K562 (cell line): ENCODE data around the gene MMP23B. TPM values are rescaled to one million over a fixed set of nuclear protein-coding genes. Genes with fewer than 3 reads are reported as not detected.

Source experiments
- CBFB ChIP-seq: sonication (generic); formaldehyde crosslinking; IDR thresholded peaks from 2 replicates; pipeline ENCODE4 v1.4.0; 2020; ENCODE audit warnings: mild to moderate bottlenecking, missing genetic modification reagents
- CSDE1 ChIP-seq, 2 experiments: fragments of 450-650 bp; IDR thresholded peaks; 2 replicates each; pipeline ENCODE4 v1.6.1; 2016; ENCODE audit warnings: mild to moderate bottlenecking in 1 of 2
- ELF2 ChIP-seq: fragments of 250-450 bp; sonication (Bioruptor Pico); IDR thresholded peaks from 2 replicates; pipeline ENCODE4 v1.5.0; 2021; ENCODE audit warnings: mild to moderate bottlenecking
- ETV6 ChIP-seq, 3 experiments: fragments of 150-350 bp in 1 of 3; sonication (generic) in 1 of 3; formaldehyde crosslinking in 1 of 3; IDR thresholded peaks; 2 replicates each; pipeline versions ENCODE4 v1.6.1 to v1.8.0; 2014 to 2022; ENCODE audit warnings: borderline replicate concordance in 2 of 3, low read depth in 2 of 3, antibody characterized with exemption in 1 of 3, low read length in 1 of 3, mild to moderate bottlenecking in 1 of 3, missing genetic modification reagents in 1 of 3
- GTF2E2 ChIP-seq: fragments of 200-800 bp; sonication (Bioruptor generic); IDR thresholded peaks from 2 replicates; pipeline ENCODE4 v1.6.1; 2016; ENCODE audit warnings: missing genetic modification characterization, missing compliant biosample characterization
- KLF6 ChIP-seq: fragments of 250-450 bp; sonication (Bioruptor Pico); IDR thresholded peaks from 2 replicates; pipeline ENCODE4 v1.4.0; 2020; ENCODE audit warnings: mild to moderate bottlenecking, moderate library complexity, borderline replicate concordance
- MAFF ChIP-seq: IDR thresholded peaks from 2 replicates; pipeline ENCODE4 v1.6.1; 2012; ENCODE audit warnings: low read length, improper control_type of control experiment
- NFIX ChIP-seq: fragments of 250-450 bp; sonication (Bioruptor Pico); IDR thresholded peaks from 2 replicates; pipeline ENCODE4 v1.4.0; 2020; ENCODE audit warnings: low read depth, mild to moderate bottlenecking, moderate library complexity
- SAFB ChIP-seq: fragments of 200-400 bp; formaldehyde crosslinking; IDR thresholded peaks from 2 replicates; pipeline ENCODE4 v1.6.1; 2017; ENCODE audit warnings: low read depth, low read length, borderline replicate concordance
- SOX6 ChIP-seq: fragments of 450-650 bp; IDR thresholded peaks from 2 replicates; pipeline ENCODE4 v1.6.1; 2014; ENCODE audit warnings: mild to moderate bottlenecking
- SP1 ChIP-seq: sonication (generic); formaldehyde crosslinking; IDR thresholded peaks from 2 replicates; pipeline ENCODE4 v1.8.1; 2022; ENCODE audit warnings: mild to moderate bottlenecking, missing genetic modification reagents
- SRSF1 ChIP-seq: fragments of 200-400 bp; formaldehyde crosslinking; IDR thresholded peaks from 2 replicates; pipeline ENCODE4 v1.6.1; 2017; ENCODE audit warnings: mild to moderate bottlenecking, low read depth, low read length, moderate library complexity
- ZC3H4 ChIP-seq: sonication (generic); formaldehyde crosslinking; IDR thresholded peaks from 2 replicates; pipeline ENCODE4 v1.9.0; 2021; ENCODE audit warnings: missing genetic modification reagents, borderline replicate concordance
- ZNF512 ChIP-seq: IDR thresholded peaks from 2 replicates; pipeline ENCODE4 v1.6.1; 2016; ENCODE audit warnings: missing genetic modification characterization, missing compliant biosample characterization
- ZNF586 ChIP-seq: fragments of 450-650 bp; formaldehyde crosslinking; conservative IDR thresholded peaks from 2 replicates; pipeline ENCODE4 v1.4.0; 2020; ENCODE audit warnings: mild to moderate bottlenecking, moderate library complexity
- ZNF639 ChIP-seq, 2 experiments: fragments of 200-800 bp in 1 of 2; sonication (Bioruptor generic) in 1 of 2; sonication (generic) in 1 of 2; formaldehyde crosslinking in 1 of 2; IDR thresholded peaks in 1 of 2; conservative IDR thresholded peaks in 1 of 2; 2 replicates each; pipeline versions ENCODE4 v1.5.0 to v1.6.1; 2016 to 2020; ENCODE audit warnings: missing compliant biosample characterization in 1 of 2, missing genetic modification characterization in 1 of 2, missing genetic modification reagents in 1 of 2
- ZNF75A ChIP-seq: fragments of 450-650 bp; formaldehyde crosslinking; IDR thresholded peaks from 2 replicates; pipeline ENCODE4 v1.4.0; 2020; ENCODE audit warnings: mild to moderate bottlenecking
- polyA plus RNA-seq, 8 experiments: library from polyadenylated mRNA; depleted of rRNA in 4 of 8; stranded (reverse) in 5 of 8; unstranded in 3 of 8; fragments of >200 nt; fragmentation: Nextera tagmentation in 2 of 8; fragmentation: Illumina TruSeq in 1 of 8; extraction: Ambion mirVana in 2 of 8; extraction: Trizol in 1 of 8; gene quantifications; 2 replicates each; pipeline versions ENCODE4 v1.2.1 to v1.2.3, GENCODE V29; 2011 to 2014; ENCODE audit warnings: inconsistent platforms in 1 of 8, missing spikeins in 1 of 8
- total RNA-seq, 7 experiments: library from RNA; depleted of rRNA in 6 of 7; stranded (reverse); fragments of >200 nt in 6 of 7; fragmentation: Illumina TruSeq in 2 of 7; extraction: Trizol in 2 of 7; gene quantifications; 2 replicates each; pipeline versions ENCODE4 v1.2.1 to v1.2.3, GENCODE V29; 2011 to 2021; ENCODE audit warnings: low replicate concordance in 1 of 7
- TF ChIP-seq, protein P1 (sequence below): sonication (generic); formaldehyde crosslinking; IDR thresholded peaks from 2 replicates; pipeline ENCODE4 v1.8.0; 2023; ENCODE audit warnings: mild to moderate bottlenecking, missing genetic modification reagents
- TF ChIP-seq, protein P2 (sequence below): fragments of 450-650 bp; formaldehyde crosslinking; IDR thresholded peaks from 2 replicates; pipeline ENCODE4 v1.4.0; 2020; ENCODE audit warnings: mild to moderate bottlenecking, mixed read lengths

The MMP23B gene
- total and polyA plus RNA-seq, 9 of the 15 experiments (the other 6 are each of a cell fraction or from before 2014, with no cell fraction given), result 0.28 to 1.2 (median 0.41) TPM; not detected in 5

DNA sequence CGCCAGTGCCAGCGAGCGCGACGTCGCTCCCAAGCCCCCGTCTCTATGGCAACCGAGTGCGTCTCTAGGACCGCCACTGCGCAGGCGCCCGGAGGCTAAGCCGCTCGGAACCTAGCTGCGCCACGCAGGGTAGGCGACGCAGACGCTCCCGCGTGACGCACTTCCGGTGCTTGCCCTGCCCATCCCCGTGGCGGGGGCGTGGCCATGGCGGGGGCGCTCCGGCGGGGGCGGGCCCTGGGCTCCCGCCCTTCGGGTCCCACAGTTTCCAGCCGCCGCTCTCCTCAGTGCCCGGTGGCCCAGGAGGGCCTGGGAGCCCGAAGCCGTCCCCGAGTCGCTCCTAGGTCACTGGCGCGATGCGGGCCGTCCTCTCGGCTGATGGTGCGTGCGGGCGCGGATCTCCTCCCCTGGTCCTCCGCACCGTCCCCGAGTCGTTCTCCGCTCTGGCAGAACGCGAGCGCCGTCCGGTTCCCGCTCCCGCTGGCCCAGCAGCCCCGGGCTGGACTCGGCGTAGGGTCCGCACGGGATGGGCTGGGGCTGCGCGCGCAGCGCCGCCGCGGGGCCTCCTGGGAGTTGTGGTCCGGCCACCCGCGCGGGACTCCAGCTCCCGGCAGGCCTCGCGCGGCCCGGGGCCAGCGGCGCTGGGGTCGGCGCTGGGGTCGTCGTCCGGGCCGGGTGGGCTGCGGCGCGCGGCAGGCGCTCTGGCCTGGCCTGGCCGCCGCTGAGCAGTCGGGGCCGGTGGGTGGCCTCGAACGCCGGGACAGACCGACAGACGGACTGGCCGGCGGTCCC lies 16.5 kb upstream of the MMP23B start, which contains the start of gene MIB2 (continued):
- TF ChIP-seq MAFF (no peak), GTF2E2 (peak; percentile 42; the same call in 1 of the 2 replicates), ELF2 (no peak), ZNF75A (CRISPR knock-in tag) (no peak), CBFB (CRISPR knock-in tag) (0 out of 2 replicates have a peak, but pooled peaks have one; percentile 57), SAFB (no peak), ZNF512 (no peak), SP1 (CRISPR knock-in tag) (peak; percentile 96), SOX6 (peak; percentile 75), NFIX (CRISPR knock-in tag) (no peak), SRSF1 (0 out of 2 replicates have a peak, but pooled peaks have one; percentile 40), CSDE1 (IDR thresholded peaks at IDR 0.05) (peak in 1 of 2 experiments; percentile 96; a peak in 1 of 4 replicates), KLF6 (CRISPR knock-in tag) (no peak), ETV6 (IDR thresholded peaks at IDR 0.05; ENCODE audit: borderline replicate concordance in 1 of 2, low read depth in 2 of 2, low read length in 1 of 2) (peak in 1 of 2 experiments; percentile 28; a peak in 1 of 4 replicates), ETV6 (CRISPR knock-in tag; IDR thresholded peaks at IDR 0.05; ENCODE audit: borderline replicate concordance) (no peak), ZC3H4 (CRISPR knock-in tag) (peak; percentile 55; the same call in 1 of the 2 replicates), ZNF639 (CRISPR knock-in tag; conservative IDR thresholded peaks at IDR 0.05 in 1 of 2, IDR thresholded peaks at IDR 0.05 in 1 of 2) (peak in 1 of 2 experiments; percentile 89; a peak in 2 of 4 replicates), ZNF586 (CRISPR knock-in tag) (no peak)
- TF ChIP-seq, protein P1, sequence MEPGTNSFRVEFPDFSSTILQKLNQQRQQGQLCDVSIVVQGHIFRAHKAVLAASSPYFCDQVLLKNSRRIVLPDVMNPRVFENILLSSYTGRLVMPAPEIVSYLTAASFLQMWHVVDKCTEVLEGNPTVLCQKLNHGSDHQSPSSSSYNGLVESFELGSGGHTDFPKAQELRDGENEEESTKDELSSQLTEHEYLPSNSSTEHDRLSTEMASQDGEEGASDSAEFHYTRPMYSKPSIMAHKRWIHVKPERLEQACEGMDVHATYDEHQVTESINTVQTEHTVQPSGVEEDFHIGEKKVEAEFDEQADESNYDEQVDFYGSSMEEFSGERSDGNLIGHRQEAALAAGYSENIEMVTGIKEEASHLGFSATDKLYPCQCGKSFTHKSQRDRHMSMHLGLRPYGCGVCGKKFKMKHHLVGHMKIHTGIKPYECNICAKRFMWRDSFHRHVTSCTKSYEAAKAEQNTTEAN (CRISPR knock-in tag), result no peak
- TF ChIP-seq, protein P2, sequence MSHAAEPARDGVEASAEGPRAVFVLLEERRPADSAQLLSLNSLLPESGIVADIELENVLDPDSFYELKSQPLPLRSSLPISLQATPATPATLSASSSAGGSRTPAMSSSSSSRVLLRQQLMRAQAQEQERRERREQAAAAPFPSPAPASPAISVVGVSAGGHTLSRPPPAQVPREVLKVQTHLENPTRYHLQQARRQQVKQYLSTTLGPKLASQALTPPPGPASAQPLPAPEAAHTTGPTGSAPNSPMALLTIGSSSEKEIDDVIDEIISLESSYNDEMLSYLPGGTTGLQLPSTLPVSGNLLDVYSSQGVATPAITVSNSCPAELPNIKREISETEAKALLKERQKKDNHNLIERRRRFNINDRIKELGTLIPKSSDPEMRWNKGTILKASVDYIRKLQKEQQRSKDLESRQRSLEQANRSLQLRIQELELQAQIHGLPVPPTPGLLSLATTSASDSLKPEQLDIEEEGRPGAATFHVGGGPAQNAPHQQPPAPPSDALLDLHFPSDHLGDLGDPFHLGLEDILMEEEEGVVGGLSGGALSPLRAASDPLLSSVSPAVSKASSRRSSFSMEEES (CRISPR knock-in tag), result no peak
